GM18508 (cell line): ENCODE data around the gene PCDHGC4.

Source experiments
- ATAC-seq: cut with Tn5 transposase; IDR thresholded peaks from one replicate; pipeline ENCODE4 v1.9.1; 2021; ENCODE audit warnings: moderate number of reproducible peaks; ENCODE audit not compliant: insufficient read depth, unreplicated experiment

Gene PCDHGC4

DNA sequence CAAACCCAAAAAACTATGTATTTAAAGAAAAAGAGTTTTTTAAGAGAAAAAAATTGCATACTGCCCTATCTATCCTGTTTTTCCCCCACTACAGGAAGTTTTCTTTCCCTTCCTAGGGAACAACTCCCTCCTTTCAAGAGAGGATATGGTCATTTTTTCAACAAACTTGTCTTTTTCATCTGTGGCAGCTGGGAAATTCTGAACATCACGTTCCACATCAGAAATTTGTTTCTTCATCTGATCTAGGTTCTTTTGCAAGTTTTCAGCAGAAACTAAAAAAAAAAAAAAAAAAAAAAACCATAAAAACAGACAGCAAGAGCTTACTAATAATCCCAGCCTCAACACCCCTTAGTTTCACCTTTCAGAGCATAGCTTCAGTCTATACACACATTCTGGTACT lies 42.6 kb downstream of the PCDHGC4 start:
- ATAC-seq: no peak

DNA sequence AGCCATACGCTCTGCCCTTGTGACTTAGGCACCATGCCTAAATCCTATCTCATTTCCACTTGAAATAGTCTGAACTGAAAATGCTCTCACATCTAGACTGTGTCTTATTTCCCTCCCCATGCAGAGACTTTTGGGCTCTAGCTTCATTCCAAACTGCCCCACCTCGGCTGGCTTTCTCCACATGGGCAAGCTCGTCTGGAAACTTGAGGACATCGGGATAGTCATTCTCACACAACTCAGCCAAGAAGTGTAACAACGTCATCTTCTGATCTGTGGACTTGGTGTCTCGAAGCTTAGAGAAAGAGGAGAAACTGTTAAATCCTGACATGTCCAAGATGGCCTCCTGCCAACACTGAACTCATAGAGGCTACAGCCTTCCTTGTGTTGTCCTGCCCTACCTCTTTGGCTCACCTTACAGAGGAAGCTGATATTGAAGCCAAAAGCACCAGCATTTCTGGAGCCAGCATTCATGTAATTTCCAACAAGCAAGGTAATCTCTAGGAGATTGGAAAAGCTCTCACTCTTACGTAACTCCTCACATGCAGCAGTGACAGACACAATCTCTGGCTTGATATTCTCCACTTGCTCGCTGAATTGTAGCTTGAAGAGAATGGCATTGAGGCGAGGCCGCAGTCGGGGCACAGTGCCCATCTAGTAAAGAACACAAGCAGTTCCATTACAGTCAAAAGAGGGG lies 43.6 kb downstream of the PCDHGC4 start:
- ATAC-seq: no peak

DNA sequence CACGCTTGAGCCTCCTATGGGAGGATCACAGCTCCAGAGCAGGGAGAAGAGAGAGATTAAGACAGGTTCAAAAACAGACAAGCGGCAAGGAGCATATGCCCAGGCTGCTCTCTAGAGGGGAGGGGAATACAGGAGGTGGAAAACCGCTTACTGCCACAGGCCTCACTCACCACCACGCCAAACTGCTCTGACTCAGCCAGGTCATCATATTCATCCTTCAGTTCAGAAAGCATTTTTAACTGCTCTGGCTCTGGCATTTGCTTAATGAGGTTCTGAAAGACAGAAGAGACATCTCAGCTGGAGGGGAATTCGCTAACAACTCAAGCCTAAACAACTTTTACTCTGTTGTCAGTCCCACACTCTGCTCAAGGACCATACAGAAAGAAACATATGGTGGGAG lies 44.2 kb downstream of the PCDHGC4 start:
- no peak for ATAC-seq

DNA sequence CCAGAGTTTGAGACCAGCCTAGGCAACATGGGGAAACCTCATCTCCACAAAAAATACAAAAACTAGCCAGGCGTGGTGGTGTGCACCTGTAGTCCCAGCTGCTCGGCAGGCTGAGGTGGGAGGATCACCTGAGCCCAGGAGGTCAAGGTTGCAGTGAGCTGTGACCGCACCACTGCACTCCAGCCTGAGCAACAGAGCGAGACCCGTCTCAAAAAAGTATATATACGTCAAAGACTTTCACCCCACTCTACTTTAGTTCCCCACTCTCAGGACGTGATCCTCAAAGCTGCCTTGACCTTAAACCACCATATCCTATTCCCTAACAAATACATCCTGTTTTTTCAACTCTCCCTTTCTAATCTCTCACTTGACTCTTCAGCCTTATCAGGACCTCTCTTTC lies 45.0 kb downstream of the PCDHGC4 start:
- ATAC-seq: no peak

DNA sequence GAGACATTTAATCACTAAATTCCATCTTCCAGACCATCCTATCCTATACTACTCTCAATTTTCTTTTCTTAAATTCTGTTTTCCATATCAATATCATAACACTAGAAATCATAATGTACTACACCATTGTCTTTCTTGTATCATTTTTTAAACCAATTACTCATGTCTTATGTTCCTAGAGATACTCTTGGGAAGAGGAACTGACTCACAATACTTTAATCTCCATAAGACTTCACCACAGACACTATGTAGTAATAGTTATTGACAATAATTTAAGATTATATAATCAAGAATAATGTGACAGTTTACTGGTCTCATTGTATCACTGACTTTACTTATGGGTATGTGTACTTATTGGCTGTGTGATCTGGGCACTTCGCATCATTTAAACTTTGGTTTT lies 47.9 kb downstream of the PCDHGC4 start:
- ATAC-seq: no peak

DNA sequence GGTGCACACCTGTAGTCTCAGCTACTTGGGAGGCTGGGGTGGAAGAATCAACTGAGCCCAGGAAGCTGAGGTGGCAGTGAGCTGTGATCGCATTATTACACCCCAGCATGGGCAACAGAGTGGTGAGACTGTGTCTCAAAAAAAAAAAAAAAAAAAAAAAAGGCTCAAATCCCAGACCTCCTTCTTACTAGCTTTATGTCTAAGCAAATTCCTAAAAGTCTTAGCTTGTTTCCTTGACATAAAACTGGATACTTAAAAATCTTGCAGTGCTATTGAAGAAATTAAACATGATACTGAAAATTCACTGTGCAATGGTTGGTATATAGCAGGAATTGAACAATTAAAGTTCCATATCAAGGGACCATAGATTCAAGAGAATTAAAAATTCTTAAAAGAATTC lies 49.1 kb downstream of the PCDHGC4 start:
- ATAC-seq: no peak

DNA sequence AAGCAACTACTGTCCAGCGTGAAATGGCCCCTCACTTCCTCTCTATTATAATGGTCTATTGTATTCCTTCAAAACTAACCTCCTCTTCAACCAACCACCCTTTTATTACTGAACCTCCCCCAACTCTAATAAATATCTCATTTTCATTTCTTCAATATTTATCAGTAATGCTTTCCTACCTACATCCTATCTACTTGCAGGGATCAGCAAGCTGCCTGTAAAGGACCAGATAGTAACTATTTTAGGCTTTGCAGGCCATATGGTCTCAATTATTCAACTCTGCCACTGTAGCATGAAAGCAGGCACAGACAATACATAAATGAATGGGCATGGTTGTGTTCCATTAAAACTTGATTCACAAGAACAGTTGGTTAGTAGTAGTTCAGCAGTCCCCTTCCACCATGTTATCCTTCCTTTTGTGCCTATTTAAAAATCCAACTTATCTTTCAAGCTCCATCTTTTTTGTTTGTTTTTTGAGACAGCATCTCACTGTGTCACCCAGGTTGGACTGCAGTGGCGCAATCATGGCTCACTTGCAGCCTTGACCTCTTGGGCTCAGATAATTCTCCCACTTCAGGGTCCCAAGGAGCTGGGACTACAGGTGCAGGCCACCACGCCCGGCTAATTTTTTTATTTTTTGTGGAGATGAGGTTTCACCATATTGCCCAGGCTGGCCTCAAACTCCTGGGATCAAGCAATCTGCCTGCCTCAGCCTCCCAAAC lies 49.8 kb downstream of the PCDHGC4 start:
- ATAC-seq: no peak
